Cardiac fibroblast (primary cell): ENCODE results near the gene ABCB9.

ENCODE experiments used
- DNase-seq, 2 donors: peaks; one replicate each; pipeline versions ENCODE4 v3.0.0 to v3.0.0-alpha.2; 2010; ENCODE audit warnings: low read depth in 2 of 2
- H3K4me3 ChIP-seq, 2 donors: replicated peaks in 1 of 2; 1 replicate in 1 of 2; 2 replicates in 1 of 2; pipeline ENCODE4 v1.5.1; 2011; ENCODE audit warnings: low read depth in 2 of 2, low read length in 2 of 2, mild to moderate bottlenecking in 2 of 2, moderate library complexity in 1 of 2
- CTCF ChIP-seq: IDR thresholded peaks from one replicate; pipeline ENCODE4 v1.5.1; 2011; ENCODE audit warnings: low read depth, mild to moderate bottlenecking, low read length, inconsistent platforms

Gene ABCB9

GRCh38 chr12:122981587-122982476, 15.6 kb upstream of the ABCB9 start:
- DNase-seq = no peak
- no peak for TF ChIP-seq CTCF
- H3K4me3 ChIP-seq = peak overlapping the region; percentile 86 to 91

GRCh38 chr12:122981036-122981471, 14.8 kb upstream of the ABCB9 start:
- DNase-seq = peak; percentile 23 to 39
- no peak for TF ChIP-seq CTCF
- H3K4me3 ChIP-seq = peak overlapping the region; percentile 86 to 91

- peak; percentile 61 to 71 for DNase-seq
Measured at GRCh38 chr12:122980183-122981035, 14.1 kb upstream of the ABCB9 start, which contains the start of gene ARL6IP4. ARL6IP4 (plus strand) TSS chr12:122980681; CDS start chr12:122981140, 459 bp downstream.

GRCh38 chr12:122979908-122980182, 13.6 kb upstream of the ABCB9 start:
- no peak for TF ChIP-seq CTCF
- DNase-seq = peak; percentile 16 to 37
- peak overlapping the region; percentile 86 to 91 for H3K4me3 ChIP-seq

More at GRCh38 chr12:122980183-122981035, 14.1 kb upstream of the ABCB9 start, which contains the start of gene ARL6IP4:
- H3K4me3 ChIP-seq = peak within 1 kb of the TSS; percentile 86 to 91
- no peak for TF ChIP-seq CTCF

DNA sequence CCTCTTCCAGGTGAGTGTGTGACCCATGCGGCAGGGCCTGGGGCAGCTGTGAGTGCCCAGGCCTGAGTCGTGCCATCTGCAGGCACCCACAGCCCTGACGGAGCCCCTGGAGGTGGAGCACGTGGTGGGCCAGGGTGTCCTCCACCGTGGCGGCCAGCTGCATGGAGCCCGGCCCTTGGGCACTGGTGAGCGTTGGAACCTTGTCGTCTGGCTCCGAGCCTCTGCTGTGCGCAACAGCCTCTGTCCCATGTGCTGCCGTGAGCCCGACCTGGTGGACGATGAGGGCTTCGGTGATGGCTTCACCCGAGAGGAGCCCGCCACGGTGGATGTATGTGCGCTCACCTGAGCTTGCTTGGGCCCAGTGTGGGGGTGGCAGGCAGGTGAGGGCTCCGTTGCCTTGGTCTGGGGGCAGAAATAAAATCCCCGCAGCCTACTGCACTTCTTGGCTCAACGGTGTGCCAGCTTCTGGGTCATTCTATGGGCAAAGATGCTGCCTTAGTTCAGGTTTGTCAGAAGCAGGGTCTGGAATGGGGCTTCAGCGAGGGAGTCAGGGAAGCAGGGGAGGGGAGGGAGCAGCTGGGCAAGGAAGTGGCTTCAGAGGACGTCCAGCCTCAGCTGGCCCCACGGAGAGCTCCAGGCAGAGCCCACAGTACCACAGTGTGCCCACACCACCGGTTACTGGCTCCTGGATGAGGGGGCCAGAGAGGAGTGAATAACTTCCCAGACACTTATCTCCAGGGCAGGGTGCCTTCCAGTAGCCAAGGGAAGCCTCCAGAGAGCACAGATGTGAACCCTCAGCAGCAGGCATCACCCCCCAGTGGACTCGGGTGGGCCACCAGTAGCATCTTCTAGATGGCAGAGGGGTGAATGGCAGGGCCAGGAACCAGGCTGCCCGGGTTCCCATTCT, 13.0 kb upstream of the ABCB9 start:
- TF ChIP-seq CTCF = no peak
- H3K4me3 ChIP-seq = peak overlapping the region; percentile 86 to 91
- DNase-seq = no peak

DNA sequence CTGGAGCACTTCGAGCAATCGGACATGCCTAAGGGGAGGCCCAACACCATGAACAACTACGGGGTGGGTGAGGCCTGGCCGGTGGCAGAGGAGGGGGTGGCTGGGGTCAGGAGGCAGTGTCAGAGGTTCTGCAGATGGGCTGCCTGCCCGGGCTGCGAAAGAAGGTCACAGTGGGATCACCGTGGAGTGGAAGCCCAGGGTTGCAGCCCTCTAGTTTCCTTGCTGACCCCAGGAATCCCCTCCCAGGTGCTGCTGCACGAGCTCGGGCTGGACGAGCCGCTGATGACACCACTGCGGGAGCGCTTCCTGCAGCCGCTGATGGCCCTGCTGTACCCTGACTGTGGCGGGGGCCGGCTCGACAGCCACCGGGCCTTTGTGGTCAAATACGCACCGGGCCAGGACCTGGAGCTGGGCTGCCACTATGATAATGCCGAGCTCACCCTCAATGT, 12.3 kb upstream of the ABCB9 start:
- no peak for TF ChIP-seq CTCF
- no peak for DNase-seq
- no peak overlapping the region for H3K4me3 ChIP-seq
